Neural cell (in vitro differentiated cells): ENCODE measurements around the gene NKPD1. TPM values are rescaled to one million over a fixed set of nuclear protein-coding genes. Genes with fewer than 3 reads are reported as not detected.

Experiments
- H2AFZ ChIP-seq: fragments of 200-600, 300-800 bp; sonication (generic), shearing (Covaris generic); 2 replicates; pipeline ENCODE4 v1.6.0; 2014; ENCODE audit warnings: low read depth, mild to moderate bottlenecking, antibody characterized with exemption, low read length, moderate library complexity
- H3F3A ChIP-seq: fragments of 200-600 bp; shearing (Covaris generic); 2 replicates; pipeline ENCODE4 v1.6.1; 2016; ENCODE audit warnings: mild to moderate bottlenecking, moderate library complexity, mixed read lengths, antibody characterized with exemption, low read length; ENCODE audit not compliant: insufficient read depth, poor library complexity, severe bottlenecking
- H3K27ac ChIP-seq: fragments of 200-600, 300-800 bp; sonication (generic), shearing (Covaris generic); 2 replicates; pipeline ENCODE4 v1.5.1; 2014; ENCODE audit warnings: mild to moderate bottlenecking, low read length, moderate library complexity
- H3K27me3 ChIP-seq: fragments of 300-800, 200-600 bp; sonication (generic), shearing (Covaris generic); 2 replicates; pipeline ENCODE4 v1.6.0; 2014; ENCODE audit warnings: mild to moderate bottlenecking, low read depth, low read length, moderate library complexity; ENCODE audit not compliant: insufficient read depth
- H3K36me3 ChIP-seq: fragments of 300-800, 200-600 bp; sonication (generic), shearing (Covaris generic); 2 replicates; pipeline ENCODE4 v1.5.1; 2014; ENCODE audit warnings: mild to moderate bottlenecking, antibody characterized with exemption, low read length, moderate library complexity; ENCODE audit not compliant: insufficient read depth
- H3K4me2 ChIP-seq: fragments of 300-800, 200-600 bp; sonication (generic), shearing (Covaris generic); 2 replicates; pipeline ENCODE4 v1.6.0; 2014; ENCODE audit warnings: mild to moderate bottlenecking, low read length
- H3K4me3 ChIP-seq: fragments of 300-800, 200-600 bp; sonication (generic), shearing (Covaris generic); 2 replicates; pipeline ENCODE4 v1.5.1; 2014; ENCODE audit warnings: mild to moderate bottlenecking, low read length, moderate library complexity
- H3K79me2 ChIP-seq: fragments of 200-600 bp; shearing (Covaris generic); replicated peaks from 2 replicates; pipeline ENCODE4 v1.6.0; 2014; ENCODE audit warnings: mild to moderate bottlenecking, low read length, moderate library complexity; ENCODE audit not compliant: insufficient read depth
- H3K9ac ChIP-seq: fragments of 300-800, 200-600 bp; sonication (generic), shearing (Covaris generic); 2 replicates; pipeline ENCODE4 v1.6.1; 2016; ENCODE audit warnings: mild to moderate bottlenecking, low read length, mixed read lengths
- H3K9me2 ChIP-seq: fragments of 200-600 bp; shearing (Covaris generic); 2 replicates; pipeline ENCODE4 v1.6.1; 2016; ENCODE audit warnings: mild to moderate bottlenecking, low read length, mixed read lengths; ENCODE audit not compliant: insufficient read depth
- H3K9me3 ChIP-seq: fragments of 200-600, 300-800 bp; sonication (generic), shearing (Covaris generic); 2 replicates; pipeline ENCODE4 v1.6.1; 2016; ENCODE audit warnings: mild to moderate bottlenecking, mixed run types, low read length, moderate library complexity, mixed read lengths
- H4K20me1 ChIP-seq: fragments of 200-600 bp; shearing (Covaris generic); 2 replicates; pipeline ENCODE4 v1.6.1; 2016; ENCODE audit warnings: mild to moderate bottlenecking, mixed run types; ENCODE audit not compliant: insufficient read depth
- EP300 ChIP-seq: fragments of 450-650 bp; conservative IDR thresholded peaks from 2 replicates; pipeline ENCODE4 v1.6.1; 2014; ENCODE audit warnings: antibody characterized with exemption, mild to moderate bottlenecking, moderate library complexity; ENCODE audit not compliant: poor library complexity, severe bottlenecking
- EZH2 ChIP-seq: fragments of 200-600, 300-800 bp; shearing (Covaris generic), sonication (generic); IDR thresholded peaks from 2 replicates; pipeline ENCODE4 v1.6.1; 2014; ENCODE audit warnings: antibody characterized with exemption, low read length, borderline replicate concordance, mild to moderate bottlenecking; ENCODE audit not compliant: insufficient read depth, poor library complexity, severe bottlenecking
- MXI1 ChIP-seq: fragments of 450-650 bp; conservative IDR thresholded peaks from 2 replicates; pipeline ENCODE4 v1.6.1; 2014; ENCODE audit warnings: antibody characterized with exemption, mild to moderate bottlenecking; ENCODE audit not compliant: poor library complexity, severe bottlenecking
- POLR2AphosphoS5 ChIP-seq: IDR thresholded peaks from 2 replicates; pipeline ENCODE4 v1.6.1; 2012
- RAD21 ChIP-seq: fragments of 450-650 bp; conservative IDR thresholded peaks from 2 replicates; pipeline ENCODE4 v1.6.1; 2014; ENCODE audit warnings: antibody characterized with exemption, mild to moderate bottlenecking, moderate library complexity
- SMC3 ChIP-seq: fragments of 450-650 bp; conservative IDR thresholded peaks from 2 replicates; pipeline ENCODE4 v1.6.1; 2014; ENCODE audit warnings: antibody characterized with exemption, mild to moderate bottlenecking, moderate library complexity; ENCODE audit not compliant: poor library complexity
- TAF1 ChIP-seq: IDR thresholded peaks from 2 replicates; pipeline ENCODE4 v1.6.1; 2012; ENCODE audit warnings: low read depth
- polyA plus RNA-seq: library from polyadenylated mRNA; depleted of rRNA; stranded (reverse); fragments of >200 nt; gene quantifications from 2 replicates; pipeline ENCODE4 v1.2.3, GENCODE V29; 2014
- TF ChIP-seq, protein P1 (sequence below): IDR thresholded peaks from 2 replicates; pipeline ENCODE4 v1.6.1; 2012; ENCODE audit warnings: borderline replicate concordance
- TF ChIP-seq, protein P2 (sequence below): fragments of 450-650 bp; IDR thresholded peaks from 2 replicates; pipeline ENCODE4 v1.5.1; 2014; ENCODE audit warnings: antibody characterized with exemption, mild to moderate bottlenecking, moderate library complexity; ENCODE audit not compliant: poor library complexity, severe bottlenecking

The NKPD1 gene
- polyA plus RNA-seq, 1 donor from 2014 or later = 2.8 TPM

DNA sequence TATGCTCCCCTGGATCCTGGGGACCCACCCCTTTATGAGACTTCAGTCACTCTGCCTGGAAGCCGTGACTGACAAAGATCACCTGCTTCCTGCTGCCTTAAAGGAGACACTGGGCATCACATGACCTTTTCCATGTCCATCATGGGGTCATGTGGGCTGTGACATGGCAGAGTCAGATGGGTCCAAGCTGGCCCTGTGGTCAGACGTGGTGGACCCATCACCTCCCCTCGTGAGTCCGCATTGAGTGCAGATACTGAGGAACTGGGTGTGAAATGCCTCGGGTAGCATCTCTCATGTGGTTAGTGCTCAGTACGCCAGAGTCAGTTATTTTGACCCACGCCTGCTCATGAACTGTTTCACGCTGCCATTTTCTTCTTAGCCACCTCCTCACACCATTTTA lies 27.1 kb downstream of the NKPD1 start:
- H3F3A ChIP-seq = no peaks in the 10 kb centered on the region
- no peak overlapping the region for H2AFZ ChIP-seq
- H3K9ac ChIP-seq = no peak overlapping the region
- H3K36me3 ChIP-seq = no peaks in the 10 kb centered on the region
- no peak overlapping the region for H3K4me3 ChIP-seq
- no peaks in the 10 kb centered on the region for H3K9me3 ChIP-seq
- no peak overlapping the region for H3K27ac ChIP-seq
- no peaks in the 10 kb centered on the region for H3K9me2 ChIP-seq
- no peak overlapping the region for H3K4me2 ChIP-seq
- H4K20me1 ChIP-seq = no peaks in the 10 kb centered on the region
- peaks cover 3% of the 10 kb centered on the region for H3K79me2 ChIP-seq
- TF ChIP-seq RAD21 (no peak), MXI1 (no peak), POLR2AphosphoS5 (no peak), TAF1 (no peak), SMC3 (no peak), EP300 (no peak), EZH2 (no peak)
- TF ChIP-seq, protein P1, sequence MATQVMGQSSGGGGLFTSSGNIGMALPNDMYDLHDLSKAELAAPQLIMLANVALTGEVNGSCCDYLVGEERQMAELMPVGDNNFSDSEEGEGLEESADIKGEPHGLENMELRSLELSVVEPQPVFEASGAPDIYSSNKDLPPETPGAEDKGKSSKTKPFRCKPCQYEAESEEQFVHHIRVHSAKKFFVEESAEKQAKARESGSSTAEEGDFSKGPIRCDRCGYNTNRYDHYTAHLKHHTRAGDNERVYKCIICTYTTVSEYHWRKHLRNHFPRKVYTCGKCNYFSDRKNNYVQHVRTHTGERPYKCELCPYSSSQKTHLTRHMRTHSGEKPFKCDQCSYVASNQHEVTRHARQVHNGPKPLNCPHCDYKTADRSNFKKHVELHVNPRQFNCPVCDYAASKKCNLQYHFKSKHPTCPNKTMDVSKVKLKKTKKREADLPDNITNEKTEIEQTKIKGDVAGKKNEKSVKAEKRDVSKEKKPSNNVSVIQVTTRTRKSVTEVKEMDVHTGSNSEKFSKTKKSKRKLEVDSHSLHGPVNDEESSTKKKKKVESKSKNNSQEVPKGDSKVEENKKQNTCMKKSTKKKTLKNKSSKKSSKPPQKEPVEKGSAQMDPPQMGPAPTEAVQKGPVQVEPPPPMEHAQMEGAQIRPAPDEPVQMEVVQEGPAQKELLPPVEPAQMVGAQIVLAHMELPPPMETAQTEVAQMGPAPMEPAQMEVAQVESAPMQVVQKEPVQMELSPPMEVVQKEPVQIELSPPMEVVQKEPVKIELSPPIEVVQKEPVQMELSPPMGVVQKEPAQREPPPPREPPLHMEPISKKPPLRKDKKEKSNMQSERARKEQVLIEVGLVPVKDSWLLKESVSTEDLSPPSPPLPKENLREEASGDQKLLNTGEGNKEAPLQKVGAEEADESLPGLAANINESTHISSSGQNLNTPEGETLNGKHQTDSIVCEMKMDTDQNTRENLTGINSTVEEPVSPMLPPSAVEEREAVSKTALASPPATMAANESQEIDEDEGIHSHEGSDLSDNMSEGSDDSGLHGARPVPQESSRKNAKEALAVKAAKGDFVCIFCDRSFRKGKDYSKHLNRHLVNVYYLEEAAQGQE = no peak
- TF ChIP-seq, protein P2, sequence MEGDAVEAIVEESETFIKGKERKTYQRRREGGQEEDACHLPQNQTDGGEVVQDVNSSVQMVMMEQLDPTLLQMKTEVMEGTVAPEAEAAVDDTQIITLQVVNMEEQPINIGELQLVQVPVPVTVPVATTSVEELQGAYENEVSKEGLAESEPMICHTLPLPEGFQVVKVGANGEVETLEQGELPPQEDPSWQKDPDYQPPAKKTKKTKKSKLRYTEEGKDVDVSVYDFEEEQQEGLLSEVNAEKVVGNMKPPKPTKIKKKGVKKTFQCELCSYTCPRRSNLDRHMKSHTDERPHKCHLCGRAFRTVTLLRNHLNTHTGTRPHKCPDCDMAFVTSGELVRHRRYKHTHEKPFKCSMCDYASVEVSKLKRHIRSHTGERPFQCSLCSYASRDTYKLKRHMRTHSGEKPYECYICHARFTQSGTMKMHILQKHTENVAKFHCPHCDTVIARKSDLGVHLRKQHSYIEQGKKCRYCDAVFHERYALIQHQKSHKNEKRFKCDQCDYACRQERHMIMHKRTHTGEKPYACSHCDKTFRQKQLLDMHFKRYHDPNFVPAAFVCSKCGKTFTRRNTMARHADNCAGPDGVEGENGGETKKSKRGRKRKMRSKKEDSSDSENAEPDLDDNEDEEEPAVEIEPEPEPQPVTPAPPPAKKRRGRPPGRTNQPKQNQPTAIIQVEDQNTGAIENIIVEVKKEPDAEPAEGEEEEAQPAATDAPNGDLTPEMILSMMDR = no peak
- H3K27me3 ChIP-seq = no peaks in the 10 kb centered on the region

- H2AFZ ChIP-seq = no peak overlapping the region
- TF ChIP-seq RAD21 = no peak
- no peaks in the 10 kb centered on the region for H3F3A ChIP-seq
- no peak overlapping the region for H3K27ac ChIP-seq
- no peaks in the 10 kb centered on the region for H3K36me3 ChIP-seq
- peaks cover 7% of the 10 kb centered on the region for H3K79me2 ChIP-seq
- no peaks in the 10 kb centered on the region for H3K9me3 ChIP-seq
- H3K4me2 ChIP-seq = no peak overlapping the region
- H3K9me2 ChIP-seq = no peaks in the 10 kb centered on the region
- no peak overlapping the region for H3K4me3 ChIP-seq
- no peak overlapping the region for H3K9ac ChIP-seq
- no peaks in the 10 kb centered on the region for H3K27me3 ChIP-seq
- H4K20me1 ChIP-seq = no peaks in the 10 kb centered on the region
Observed at GRCh38 chr19:45130888-45131615, 29.7 kb downstream of the NKPD1 start.
